GM18507 (cell line): ENCODE measurements around the gene GLT1D1.
"Not testable (repeated sequence)": the region's sequence is repeated elsewhere in the genome, so short reads cannot be mapped to it uniquely, and the experiment has no call there.

ENCODE experiments used
- DNase-seq: peaks from one replicate; pipeline ENCODE4 v3.0.0; 2011; ENCODE audit warnings: low read depth; ENCODE audit not compliant: insufficient read length; ENCODE audit errors: extremely low spot score
- FAIRE-seq: peaks from 2 replicates; lab custom pipeline; 2011; peaks lifted over from hg19 to GRCh38; lab: Jason Lieb, UNC

Gene GLT1D1

DNA sequence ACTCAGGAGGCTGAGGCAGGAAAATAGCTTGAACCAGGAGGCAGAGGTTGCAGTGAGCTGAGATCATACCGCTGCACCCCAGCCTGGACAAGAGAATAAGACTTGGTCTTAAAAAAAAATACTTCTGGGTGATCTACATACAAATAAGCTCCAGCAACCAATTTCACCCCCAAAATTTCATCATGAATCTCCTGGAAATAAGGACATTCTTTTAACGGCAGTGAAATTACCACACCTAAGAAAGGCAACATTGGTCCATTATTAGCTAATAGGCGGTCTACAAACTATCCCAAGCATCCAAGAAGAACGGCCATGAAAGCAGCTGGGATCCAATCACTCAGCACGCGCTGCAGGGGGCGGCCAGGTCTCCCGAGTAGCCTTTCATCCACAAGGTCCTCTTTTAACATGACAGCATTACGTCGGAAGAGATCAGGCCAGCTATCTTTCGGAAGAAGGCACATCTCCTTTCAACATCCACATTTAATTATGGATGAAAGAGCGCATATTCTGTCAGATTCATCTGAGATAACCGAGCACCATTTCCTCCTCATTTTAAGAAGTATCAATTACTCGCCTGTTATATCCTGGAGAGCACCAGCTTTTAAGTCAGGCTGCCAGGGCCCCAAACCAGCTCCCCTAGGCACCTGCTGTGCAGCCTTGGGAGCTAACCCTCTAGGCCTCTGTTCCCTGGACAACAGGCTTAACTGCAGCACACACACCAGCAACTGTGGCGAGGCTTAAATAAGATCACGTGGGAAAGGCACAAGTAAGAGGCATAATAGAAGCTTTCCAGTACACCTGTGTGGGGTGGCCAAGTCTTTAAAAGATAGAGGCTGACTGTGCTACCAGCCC is 33.8 kb upstream of the GLT1D1 start:
- FAIRE-seq (no peak), DNase-seq (no peak)

DNA sequence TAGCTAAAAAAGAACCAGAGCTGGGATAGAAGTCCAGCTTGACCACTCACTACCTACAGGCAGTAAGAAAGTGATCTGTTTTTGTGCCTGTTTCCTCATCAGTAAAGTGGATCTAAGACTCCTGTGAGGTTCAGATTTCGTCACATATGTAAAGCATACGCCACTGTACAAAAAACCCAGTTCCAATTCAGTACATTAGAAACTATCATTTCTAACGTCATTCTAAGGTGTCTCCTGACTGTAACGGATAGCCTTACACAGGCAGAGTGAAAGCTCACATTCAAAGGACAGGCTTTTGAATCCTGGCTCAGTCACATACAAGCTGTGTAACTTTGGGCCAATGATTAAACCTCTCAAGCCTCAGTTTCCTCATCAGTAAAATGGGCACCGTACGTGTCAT is 33.0 kb upstream of the GLT1D1 start:
- DNase-seq: no peak
- FAIRE-seq: no peak

DNA sequence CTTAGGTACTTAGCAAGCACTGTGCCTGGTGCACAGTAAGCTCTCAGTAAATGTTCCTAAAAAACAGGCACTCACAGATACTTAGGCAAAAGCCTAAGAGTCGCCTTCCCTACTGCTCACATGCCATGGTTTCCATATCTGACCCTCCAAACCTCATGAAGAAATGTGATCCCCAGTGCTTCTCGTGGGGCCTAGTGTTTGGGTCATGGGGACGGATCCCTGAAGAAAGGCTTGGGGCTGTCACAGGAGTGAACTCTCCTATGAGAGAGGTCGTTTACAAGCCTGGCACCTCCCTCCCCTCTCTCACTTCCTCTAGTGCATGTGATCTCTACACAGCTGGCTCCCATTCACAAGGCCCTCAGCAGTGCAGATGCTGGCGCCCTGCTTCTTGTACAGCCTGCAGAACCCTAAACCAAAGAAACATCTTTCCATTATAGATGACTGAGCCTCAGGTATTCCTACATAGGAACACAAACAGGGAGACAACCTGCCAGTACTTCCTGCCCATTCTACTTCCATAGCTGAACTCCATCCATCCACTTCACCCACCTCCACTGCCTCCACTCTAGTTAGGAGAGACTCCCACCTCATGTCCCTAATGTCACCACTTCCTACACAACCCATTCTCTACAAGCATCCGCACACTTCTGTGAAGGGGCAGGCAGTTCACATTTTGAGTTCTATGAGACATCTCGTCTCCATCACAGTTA is 32.4 kb upstream of the GLT1D1 start:
- peak; percentile 99 for FAIRE-seq
- no peak for DNase-seq

DNA sequence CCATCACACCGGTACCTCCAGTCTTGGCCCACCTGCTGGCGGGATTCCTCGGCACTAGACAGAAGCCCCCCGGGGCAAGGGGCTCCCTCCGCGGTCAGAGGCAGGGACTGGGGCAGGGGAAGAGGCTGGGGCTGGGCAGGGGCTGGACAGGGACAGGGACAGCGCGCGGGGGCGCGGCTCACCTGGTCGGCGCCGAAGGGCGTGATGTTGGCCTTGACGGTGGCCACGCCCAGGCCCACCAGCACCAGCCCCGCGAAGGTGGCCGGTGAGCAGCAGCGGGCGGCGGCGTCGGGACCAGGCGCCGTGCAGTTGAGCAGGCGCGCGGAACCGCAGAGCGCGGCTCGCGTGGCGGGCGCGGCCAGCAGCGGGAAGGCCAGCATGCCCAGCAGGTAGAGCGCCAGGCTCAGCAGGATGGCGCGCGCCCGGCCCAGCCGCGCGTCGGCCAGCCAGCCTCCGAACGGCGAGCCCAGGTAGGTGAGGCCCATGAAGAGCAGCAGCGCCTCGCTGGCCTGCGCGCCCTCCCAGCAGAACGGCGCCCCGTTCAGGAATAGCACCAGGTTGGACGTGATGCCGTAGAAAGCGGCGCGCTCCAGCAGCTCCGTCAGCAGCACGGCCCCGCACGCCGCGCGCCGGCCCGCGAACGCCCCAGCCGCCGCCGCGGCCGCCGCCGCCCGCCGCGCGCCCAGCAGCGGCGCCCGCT is 29.9 kb upstream of the GLT1D1 start:
- no peak for FAIRE-seq
- no peak for DNase-seq

DNA sequence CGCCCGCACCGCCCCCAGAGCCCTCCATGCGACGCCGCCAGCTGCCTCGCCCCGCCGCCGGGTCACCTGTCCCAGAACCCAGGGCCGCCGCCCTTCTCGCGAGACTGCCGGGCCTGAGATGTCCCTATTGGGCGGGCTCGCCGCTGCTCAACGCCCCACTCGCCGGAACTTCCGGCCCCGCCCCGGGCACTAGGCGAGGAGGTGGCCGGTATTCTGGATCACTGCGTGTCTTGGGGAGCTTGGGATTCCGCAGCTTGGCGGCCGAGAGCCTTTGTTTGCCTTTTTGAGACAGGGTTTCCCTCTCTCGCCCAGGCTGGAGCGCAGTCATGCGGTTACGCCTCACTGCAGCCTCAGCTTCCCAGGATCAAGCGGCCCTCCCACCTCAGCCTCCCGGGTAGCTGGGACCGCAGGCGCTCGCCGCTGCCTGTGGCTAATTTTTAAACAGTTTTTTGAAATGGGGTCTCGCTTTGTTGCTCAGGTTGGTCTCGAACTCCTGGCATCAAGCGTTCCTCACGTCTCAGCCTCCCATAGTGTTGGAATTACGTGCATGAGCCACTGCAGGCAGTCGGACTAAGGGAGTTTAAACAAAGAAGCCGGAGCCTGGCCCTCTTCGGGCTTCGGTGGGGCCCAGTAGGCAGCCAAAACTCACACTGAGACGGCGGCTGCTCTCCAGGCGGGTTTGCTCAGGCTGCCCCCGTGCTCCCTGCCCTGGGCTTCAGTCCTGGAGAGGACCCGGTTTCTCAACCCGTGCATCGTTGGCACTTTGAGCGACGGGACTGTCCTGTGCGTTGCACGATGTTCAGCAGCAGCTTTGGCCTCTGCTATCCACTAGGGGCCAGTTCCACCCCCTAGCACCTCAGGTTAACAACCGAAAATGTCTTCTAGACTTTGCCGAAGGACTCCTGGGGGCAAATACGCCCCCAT is 29.1 kb upstream of the GLT1D1 start, which contains the start of gene SLC15A4:
Gene SLC15A4 (minus strand): TSS at position 43 of the 924 bp plus-strand sequence. CDS start 15 bp downstream, at position 28.
- FAIRE-seq (peak; percentile 89), DNase-seq (peak; percentile 93)

DNA sequence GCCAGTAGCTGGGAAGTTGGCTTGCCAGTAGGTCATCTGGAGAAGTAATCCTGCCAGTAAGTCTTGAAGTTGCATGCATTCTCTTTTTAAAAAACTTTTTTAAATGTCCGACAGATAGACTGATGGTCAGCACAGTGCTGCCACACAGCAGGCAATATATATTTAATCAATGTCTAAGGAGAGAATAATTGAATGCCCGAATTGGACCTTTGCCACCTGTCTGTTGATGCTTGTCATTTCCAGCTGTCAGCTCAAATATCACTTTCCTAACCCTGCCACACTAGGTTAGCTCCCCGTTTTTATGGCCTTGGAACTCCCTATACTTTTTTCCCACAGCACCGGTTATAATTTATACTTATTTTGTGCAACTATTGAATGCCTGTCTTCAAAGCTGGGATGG is 27.4 kb upstream of the GLT1D1 start:
- FAIRE-seq: no peak

DNA sequence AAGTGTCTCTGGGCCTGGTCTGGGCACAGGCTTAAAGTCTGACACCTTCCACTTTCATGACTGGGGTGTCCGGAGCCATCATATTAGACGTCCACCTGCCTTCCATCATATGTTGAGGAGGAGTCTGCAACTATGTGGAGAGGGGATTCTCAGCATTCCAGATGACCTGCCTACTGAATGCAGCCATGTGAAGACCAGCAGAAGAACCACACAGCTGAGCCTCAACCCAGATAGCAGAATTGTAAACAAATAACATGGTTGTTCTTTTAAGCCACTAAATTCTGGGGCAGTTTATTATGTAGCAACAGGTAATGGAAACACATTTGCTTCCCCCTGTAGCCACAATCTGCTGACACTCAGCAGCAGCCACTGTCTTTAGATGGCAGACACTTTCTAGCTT is 25.6 kb upstream of the GLT1D1 start:
- no peak for FAIRE-seq
- no peak for DNase-seq

More for the DNA sequence above, 27.4 kb upstream of the GLT1D1 start:
- no peak for DNase-seq

DNA sequence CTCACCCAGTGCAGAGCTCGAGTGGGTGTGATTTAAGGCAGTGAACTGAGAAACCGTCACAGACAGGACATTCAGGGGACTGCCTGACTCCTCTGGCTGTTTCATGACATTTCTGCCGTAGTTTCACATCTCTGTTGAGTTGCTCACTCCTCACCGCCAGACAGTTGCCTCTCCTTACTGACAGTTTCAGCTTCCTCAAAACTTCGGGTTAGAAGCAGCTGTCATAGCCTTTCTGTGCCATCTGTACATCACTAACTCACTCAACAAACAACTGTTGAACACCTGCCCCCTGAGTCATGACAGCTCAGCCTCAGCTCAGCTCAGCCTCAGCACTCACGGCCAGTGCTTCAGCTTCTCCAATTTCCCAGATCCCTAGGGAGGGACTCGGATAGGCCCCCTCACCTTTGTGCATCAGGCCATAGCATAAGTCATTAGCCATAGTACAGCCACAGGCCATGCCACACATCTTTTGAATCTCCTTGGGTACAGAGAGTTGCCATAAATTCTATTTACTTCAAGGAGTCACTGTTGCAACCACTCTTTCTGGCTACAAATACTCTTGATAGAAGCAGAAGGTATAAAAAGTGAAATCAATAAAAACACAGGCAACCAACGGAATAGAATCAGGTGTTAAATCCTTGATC is 23.3 kb upstream of the GLT1D1 start:
- FAIRE-seq: peak; percentile 100
- DNase-seq: no peak

DNA sequence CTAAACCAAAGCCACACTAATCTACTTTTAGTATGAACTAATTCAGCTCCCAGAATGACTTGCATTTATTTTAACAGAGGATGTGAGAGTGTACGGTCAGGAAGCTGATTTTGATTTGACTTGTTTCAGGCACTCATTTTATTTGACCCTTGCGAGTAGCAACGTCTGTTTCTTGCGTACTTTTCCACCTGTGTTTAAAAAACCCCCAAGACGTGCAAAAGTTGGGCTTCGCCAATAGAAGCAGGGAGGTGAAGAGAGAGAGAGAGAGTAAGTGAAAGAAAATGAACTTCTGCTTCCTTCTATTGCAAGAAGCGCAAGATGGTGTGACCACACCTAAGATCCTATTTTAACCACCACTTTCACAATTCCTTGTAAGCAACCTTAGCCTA is 22.8 kb upstream of the GLT1D1 start:
- FAIRE-seq (no peak), DNase-seq (no peak)

DNA sequence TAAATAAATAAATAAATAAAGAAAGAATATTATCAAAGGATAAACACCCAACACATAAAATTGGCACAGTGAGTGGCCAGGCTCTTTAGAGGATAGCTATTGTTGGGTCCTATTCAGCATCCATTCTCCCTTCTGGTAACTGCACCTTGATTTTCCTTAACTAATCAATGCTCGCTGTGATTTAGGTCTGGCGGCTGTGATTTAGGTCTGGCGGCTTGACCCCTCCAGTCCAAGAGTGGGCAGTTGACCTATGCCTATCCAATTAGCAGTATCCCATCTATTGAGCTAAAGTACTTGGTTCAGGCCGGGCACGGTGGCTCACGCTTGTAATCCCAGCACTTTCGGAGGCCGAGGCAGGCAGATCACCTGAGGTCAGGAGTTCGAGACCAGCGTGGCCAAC is 19.9 kb upstream of the GLT1D1 start:
- FAIRE-seq: no peak
- no peak for DNase-seq

DNA sequence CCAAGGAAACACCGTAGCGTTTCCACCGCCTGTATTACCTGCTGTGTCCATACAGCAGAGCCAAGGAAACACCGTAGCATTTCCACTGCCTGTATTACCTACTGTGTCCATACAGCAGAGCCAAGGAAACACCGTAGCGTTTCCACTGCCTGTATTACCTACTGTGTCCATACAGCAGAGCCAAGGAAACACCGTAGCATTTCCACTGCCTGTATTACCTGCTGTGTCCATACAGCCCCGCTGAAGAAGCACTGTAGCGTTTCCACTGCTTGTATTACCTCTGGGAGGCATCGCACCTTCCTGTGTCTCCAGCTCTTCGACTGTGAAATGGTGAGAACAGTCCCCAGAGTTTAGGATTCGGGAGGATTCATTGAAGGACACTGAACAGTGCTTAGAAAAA is 13.4 kb upstream of the GLT1D1 start:
- not testable (repeated sequence) for DNase-seq
- FAIRE-seq: peak; percentile 21

DNA sequence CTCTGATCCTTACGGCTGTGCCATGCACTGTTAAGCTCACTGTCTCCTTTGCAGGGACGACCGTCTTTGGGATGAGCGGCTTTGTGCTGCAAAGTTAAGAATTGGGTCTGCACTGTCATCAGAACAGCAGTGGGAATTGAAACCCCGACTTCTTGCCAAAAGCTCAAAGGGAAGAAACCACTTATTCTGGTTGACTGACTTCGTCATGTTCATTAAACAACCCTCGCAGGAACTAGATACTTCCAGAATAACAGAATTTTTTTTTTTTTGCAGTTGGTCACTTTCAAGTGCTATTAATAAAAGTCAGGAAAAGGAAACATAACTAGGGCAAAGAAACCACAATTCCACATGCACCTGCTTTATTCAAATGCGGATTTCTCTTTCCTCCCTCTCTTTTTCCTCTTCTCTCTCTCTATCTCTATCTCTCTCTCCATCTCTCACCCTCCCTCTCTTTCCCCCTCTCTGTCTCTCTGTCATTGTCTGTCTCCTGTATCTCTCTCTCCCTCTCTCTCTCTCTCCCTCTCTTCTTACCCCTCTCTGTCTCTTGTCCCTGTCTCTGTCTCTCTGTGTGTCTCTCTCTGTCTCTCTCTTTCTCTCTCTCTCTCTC is 12.3 kb upstream of the GLT1D1 start:
- FAIRE-seq (peak; percentile 89), DNase-seq (no peak)

DNA sequence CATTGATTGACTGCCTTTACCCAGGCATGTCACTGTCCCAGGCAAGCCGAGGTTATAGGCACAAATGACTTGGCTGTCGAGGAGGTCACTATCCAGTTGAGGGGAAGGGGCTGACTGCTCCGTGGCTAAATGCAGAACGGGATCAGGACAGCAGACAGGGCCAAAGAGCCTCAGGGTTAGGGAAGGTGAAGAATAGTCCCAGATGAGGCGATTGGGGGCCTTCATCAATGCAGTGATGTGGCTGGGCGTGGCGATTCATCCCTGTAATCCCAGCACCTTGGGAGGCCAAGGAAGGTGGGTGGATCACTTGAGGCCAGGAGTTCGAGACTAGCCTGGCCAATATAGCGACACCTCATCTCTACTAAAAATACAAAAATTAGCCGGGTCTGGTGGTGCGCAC is 10.7 kb upstream of the GLT1D1 start:
- DNase-seq: no peak
- no peak for FAIRE-seq

DNA sequence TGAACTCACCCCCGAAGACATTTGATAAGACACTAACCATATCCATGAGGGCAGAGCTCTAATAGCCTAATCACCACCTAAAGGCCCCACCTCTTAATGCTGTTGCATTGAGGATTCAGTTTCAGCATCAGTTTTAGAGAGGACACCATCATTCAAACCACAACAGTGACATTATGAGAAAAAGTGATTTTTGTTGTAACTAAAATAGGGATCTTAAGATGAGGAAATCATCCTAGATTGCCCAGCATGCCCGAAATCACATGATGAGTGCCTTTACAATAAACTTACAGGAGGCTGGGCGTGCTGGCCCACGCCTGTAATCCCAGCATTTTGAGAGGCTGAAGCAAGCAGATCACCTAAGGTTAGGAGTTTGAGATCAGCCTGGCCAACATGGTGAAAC is 9.7 kb upstream of the GLT1D1 start:
- FAIRE-seq (peak; percentile 26), DNase-seq (no peak)

DNA sequence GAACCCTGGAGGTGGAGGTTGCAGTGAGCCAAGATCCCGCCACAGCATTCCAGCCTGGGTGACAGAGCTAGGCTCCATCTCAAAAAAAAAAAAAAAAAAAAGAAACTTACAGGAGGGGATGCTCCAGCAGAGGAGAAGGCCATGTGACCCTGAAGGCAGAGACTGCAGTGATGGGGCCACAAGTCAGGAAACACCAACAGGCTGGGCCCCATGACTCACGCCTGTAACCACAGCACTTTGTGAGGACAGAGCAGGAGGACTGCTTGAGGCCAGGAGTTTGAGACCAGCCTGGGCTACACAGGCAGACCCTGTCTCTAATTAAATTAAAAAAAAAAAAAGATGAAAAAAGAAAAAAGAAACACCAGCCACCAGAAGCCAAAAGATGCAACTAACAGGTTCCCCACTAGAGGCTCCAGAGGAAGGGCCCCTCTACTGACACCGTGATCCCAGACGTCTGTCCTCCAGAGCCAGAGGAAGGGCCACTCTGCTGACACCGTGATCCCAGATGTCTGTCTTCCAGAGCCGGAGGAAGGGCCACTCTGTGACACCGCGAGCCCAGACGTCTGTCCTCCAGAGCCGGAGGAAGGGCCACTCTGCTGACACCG is 9.1 kb upstream of the GLT1D1 start:
- peak; percentile 46 for FAIRE-seq
- no peak for DNase-seq

DNA sequence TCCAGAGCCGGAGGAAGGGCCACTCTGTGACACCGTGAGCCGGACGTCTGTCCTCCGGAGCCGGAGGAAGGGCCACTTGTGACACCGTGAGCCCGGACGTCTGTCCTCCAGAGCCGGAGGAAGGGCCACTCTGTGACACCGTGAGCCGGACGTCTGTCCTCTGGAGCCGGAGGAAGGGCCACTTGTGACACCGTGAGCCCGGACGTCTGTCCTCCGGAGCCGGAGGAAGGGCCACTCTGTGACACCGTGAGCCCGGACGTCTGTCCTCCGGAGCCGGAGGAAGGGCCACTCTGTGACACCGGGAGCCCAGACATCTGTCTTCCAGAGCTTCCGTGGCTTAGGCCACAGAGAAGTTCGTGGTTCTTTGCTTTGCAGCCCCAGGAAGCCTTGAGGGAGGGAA is 6.6 kb upstream of the GLT1D1 start:
- not testable (repeated sequence) for DNase-seq, FAIRE-seq

DNA sequence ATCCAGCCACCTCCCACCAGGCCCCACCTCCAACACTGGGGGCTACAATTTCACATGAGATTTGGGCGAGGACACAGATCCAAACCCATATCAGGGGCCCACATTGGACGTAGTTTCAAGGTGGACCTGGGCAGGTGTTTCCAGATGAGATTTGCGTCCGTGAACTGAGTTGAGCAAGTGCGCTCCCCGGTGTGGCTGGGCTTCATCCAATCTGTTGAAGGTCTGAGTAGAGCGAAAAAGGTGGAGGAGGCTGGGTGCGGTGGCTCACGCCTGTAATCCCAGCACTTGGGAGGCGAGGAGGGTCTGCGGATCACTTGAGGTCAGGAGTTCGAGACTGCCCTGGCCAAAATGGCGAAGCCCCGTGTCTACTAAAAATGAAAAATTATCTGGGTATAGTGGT is 4.9 kb upstream of the GLT1D1 start:
- no peak for DNase-seq
- FAIRE-seq: no peak

DNA sequence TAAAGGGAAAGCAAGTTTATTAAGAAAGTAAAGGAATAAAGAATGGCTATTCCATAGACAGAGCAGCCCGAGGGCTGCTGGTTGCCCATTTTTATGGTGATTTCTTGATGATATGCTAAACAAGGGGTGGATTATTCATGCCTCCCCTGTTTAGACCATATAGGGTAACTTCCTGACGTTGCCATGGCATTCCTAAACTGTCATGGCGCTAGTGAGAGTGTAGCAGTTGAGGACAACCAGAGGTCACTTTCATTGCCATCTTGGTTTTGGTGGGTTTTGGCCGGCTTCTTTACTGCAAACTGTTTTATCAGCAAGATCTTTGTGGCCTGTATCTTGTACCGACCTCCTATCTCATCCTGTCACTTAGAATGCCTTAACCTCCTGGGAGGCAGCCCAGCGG is 3.5 kb upstream of the GLT1D1 start:
- not testable (repeated sequence) for DNase-seq, FAIRE-seq
